ENCODE results near the gene STK32C.

STK32C gene

GRCh38 chr10:132305654-132306342 lies 2.0 kb downstream of the STK32C start:
- no peaks in the 10 kb centered on the region for H3K36me3 ChIP-seq (ENCODE audit: control insufficient read depth, low read depth, low read length)
- peaks cover 44% of the 10 kb centered on the region for H3K27me3 ChIP-seq (ENCODE audit: control insufficient read depth, insufficient read depth, low read length)
- no peaks in the 10 kb centered on the region for H3K4me1 ChIP-seq (ENCODE audit: control insufficient read depth, low read depth, low read length)
- H3K4me3 ChIP-seq (ENCODE audit: low read length), result no peak overlapping the region
- H3K9me3 ChIP-seq (ENCODE audit: control insufficient read depth, low read depth, low read length), result no peaks in the 10 kb centered on the region
- H3K9ac ChIP-seq (ENCODE audit: low read length), result no peak overlapping the region
- no peak overlapping the region for H3K27ac ChIP-seq (ENCODE audit: low read length)

GRCh38 chr10:132304756-132305509 lies 2.8 kb downstream of the STK32C start:
- Histone ChIP-seq H3K36me3 (ENCODE audit: control insufficient read depth, low read depth, low read length) (no peaks in the 10 kb centered on the region), H3K9ac (ENCODE audit: low read length) (no peak overlapping the region), H3K9me3 (ENCODE audit: control insufficient read depth, low read depth, low read length) (no peaks in the 10 kb centered on the region), H3K4me3 (ENCODE audit: low read length) (no peak overlapping the region), H3K27ac (ENCODE audit: low read length) (no peak overlapping the region), H3K27me3 (ENCODE audit: control insufficient read depth, insufficient read depth, low read length) (peaks cover 36% of the 10 kb centered on the region), H3K4me1 (ENCODE audit: control insufficient read depth, low read depth, low read length) (no peaks in the 10 kb centered on the region)

GRCh38 chr10:132303361-132304115 lies 4.2 kb downstream of the STK32C start:
- peaks cover 22% of the 10 kb centered on the region for H3K27me3 ChIP-seq (ENCODE audit: control insufficient read depth, insufficient read depth, low read length)
- H3K27ac ChIP-seq (ENCODE audit: low read length), result no peak overlapping the region
- no peak overlapping the region for H3K9ac ChIP-seq (ENCODE audit: low read length)
- H3K4me3 ChIP-seq (ENCODE audit: low read length), result no peak overlapping the region
- no peaks in the 10 kb centered on the region for H3K9me3 ChIP-seq (ENCODE audit: control insufficient read depth, low read depth, low read length)
- no peaks in the 10 kb centered on the region for H3K36me3 ChIP-seq (ENCODE audit: control insufficient read depth, low read depth, low read length)
- no peaks in the 10 kb centered on the region for H3K4me1 ChIP-seq (ENCODE audit: control insufficient read depth, low read depth, low read length)

GRCh38 chr10:132302421-132303310 lies 5.1 kb downstream of the STK32C start:
- Histone ChIP-seq H3K4me1 (ENCODE audit: control insufficient read depth, low read depth, low read length) (no peaks in the 10 kb centered on the region), H3K9ac (ENCODE audit: low read length) (no peak overlapping the region), H3K27me3 (ENCODE audit: control insufficient read depth, insufficient read depth, low read length) (peaks cover 21% of the 10 kb centered on the region), H3K27ac (ENCODE audit: low read length) (no peak overlapping the region), H3K36me3 (ENCODE audit: control insufficient read depth, low read depth, low read length) (no peaks in the 10 kb centered on the region), H3K9me3 (ENCODE audit: control insufficient read depth, low read depth, low read length) (no peaks in the 10 kb centered on the region), H3K4me3 (ENCODE audit: low read length) (no peak overlapping the region)

GRCh38 chr10:132301371-132302330 lies 6.1 kb downstream of the STK32C start:
- no peaks in the 10 kb centered on the region for H3K4me1 ChIP-seq (ENCODE audit: control insufficient read depth, low read depth, low read length)
- H3K9ac ChIP-seq (ENCODE audit: low read length), result no peak overlapping the region
- H3K4me3 ChIP-seq (ENCODE audit: low read length), result no peak overlapping the region
- no peaks in the 10 kb centered on the region for H3K36me3 ChIP-seq (ENCODE audit: control insufficient read depth, low read depth, low read length)
- no peaks in the 10 kb centered on the region for H3K9me3 ChIP-seq (ENCODE audit: control insufficient read depth, low read depth, low read length)
- H3K27ac ChIP-seq (ENCODE audit: low read length), result no peak overlapping the region
- peaks cover 14% of the 10 kb centered on the region for H3K27me3 ChIP-seq (ENCODE audit: control insufficient read depth, insufficient read depth, low read length)

- Histone ChIP-seq H3K27me3 (ENCODE audit: control insufficient read depth, insufficient read depth, low read length) (peaks cover 3% of the 10 kb centered on the region), H3K27ac (ENCODE audit: low read length) (no peak overlapping the region), H3K9ac (ENCODE audit: low read length) (no peak overlapping the region), H3K4me3 (ENCODE audit: low read length) (no peak overlapping the region), H3K9me3 (ENCODE audit: control insufficient read depth, low read depth, low read length) (no peaks in the 10 kb centered on the region), H3K36me3 (ENCODE audit: control insufficient read depth, low read depth, low read length) (no peaks in the 10 kb centered on the region), H3K4me1 (ENCODE audit: control insufficient read depth, low read depth, low read length) (no peaks in the 10 kb centered on the region)
These were observed 7.2 kb downstream of the STK32C start for GRCh38 chr10:132300582-132300981.

GRCh38 chr10:132299371-132300336 lies 8.1 kb downstream of the STK32C start:
- no peaks in the 10 kb centered on the region for H3K27me3 ChIP-seq (ENCODE audit: control insufficient read depth, insufficient read depth, low read length)
- no peak overlapping the region for H3K27ac ChIP-seq (ENCODE audit: low read length)

GRCh38 chr10:132298038-132298881 lies 9.5 kb downstream of the STK32C start:
- no peaks in the 10 kb centered on the region for H3K9me3 ChIP-seq (ENCODE audit: control insufficient read depth, low read depth, low read length)
- no peaks in the 10 kb centered on the region for H3K36me3 ChIP-seq (ENCODE audit: control insufficient read depth, low read depth, low read length)
- H3K9ac ChIP-seq (ENCODE audit: low read length), result no peak overlapping the region
- no peak overlapping the region for H3K4me3 ChIP-seq (ENCODE audit: low read length)
- H3K4me1 ChIP-seq (ENCODE audit: control insufficient read depth, low read depth, low read length), result peaks cover 6% of the 10 kb centered on the region
- H3K27ac ChIP-seq (ENCODE audit: low read length), result no peak overlapping the region
- no peaks in the 10 kb centered on the region for H3K27me3 ChIP-seq (ENCODE audit: control insufficient read depth, insufficient read depth, low read length)

More at GRCh38 chr10:132299371-132300336, 8.1 kb downstream of the STK32C start:
- H3K4me1 ChIP-seq (ENCODE audit: control insufficient read depth, low read depth, low read length), result no peaks in the 10 kb centered on the region
- no peaks in the 10 kb centered on the region for H3K36me3 ChIP-seq (ENCODE audit: control insufficient read depth, low read depth, low read length)
- H3K9me3 ChIP-seq (ENCODE audit: control insufficient read depth, low read depth, low read length), result no peaks in the 10 kb centered on the region
- H3K4me3 ChIP-seq (ENCODE audit: low read length), result no peak overlapping the region
- H3K9ac ChIP-seq (ENCODE audit: low read length), result no peak overlapping the region

GRCh38 chr10:132297526-132297925 lies 10.2 kb downstream of the STK32C start:
- no peak overlapping the region for H3K9ac ChIP-seq (ENCODE audit: low read length)
- H3K27me3 ChIP-seq (ENCODE audit: control insufficient read depth, insufficient read depth, low read length), result no peaks in the 10 kb centered on the region
- H3K9me3 ChIP-seq (ENCODE audit: control insufficient read depth, low read depth, low read length), result no peaks in the 10 kb centered on the region
- H3K4me3 ChIP-seq (ENCODE audit: low read length), result no peak overlapping the region
- H3K4me1 ChIP-seq (ENCODE audit: control insufficient read depth, low read depth, low read length), result peaks cover 9% of the 10 kb centered on the region
- H3K27ac ChIP-seq (ENCODE audit: low read length), result no peak overlapping the region
- H3K36me3 ChIP-seq (ENCODE audit: control insufficient read depth, low read depth, low read length), result no peaks in the 10 kb centered on the region

Data from iPS-18a (cell line).